WTC11 (cell line): ENCODE measurements around the gene PSMC6. TPM values are rescaled to one million over a fixed set of nuclear protein-coding genes. Genes with fewer than 3 reads are reported as not detected.

Experiments used
- ATAC-seq: fragments of 200-7000 bp; cut with Tn5 transposase; 2 replicates; pipeline ENCODE4 v1.10.0; 2021; ENCODE audit warnings: mild to moderate bottlenecking, moderate library complexity
- CTCF ChIA-PET: fragments of 300-600 bp; sonication (Branson Sonifier 250); formaldehyde crosslinking; loops from one replicate; lab custom pipeline; 2021; ENCODE audit warnings: antibody characterized with exemption; lab: Charles Lee
- POLR2A ChIA-PET: fragments of 350-600 bp; sonication (Branson Sonifier 250); formaldehyde crosslinking; loops from one replicate; lab custom pipeline; 2021; ENCODE audit warnings: antibody characterized with exemption; lab: Charles Lee
- DNase-seq: peaks from one replicate; pipeline ENCODE4 v3.0.0; 2021; ENCODE audit warnings: low spot score
- H3K27ac Mint-ChIP-seq: 2 replicates; pipeline ENCODE4 v1.8.0; 2021; ENCODE audit warnings: mixed read lengths
- H3K27me3 Mint-ChIP-seq: 2 replicates; pipeline ENCODE4 v1.8.0; 2021; ENCODE audit warnings: low read depth, mild to moderate bottlenecking, moderate library complexity, mixed read lengths
- H3K36me3 Mint-ChIP-seq: 2 replicates; pipeline ENCODE4 v1.8.0; 2021; ENCODE audit warnings: mixed read lengths
- H3K4me1 Mint-ChIP-seq: 2 replicates; pipeline ENCODE4 v1.8.0; 2022; ENCODE audit warnings: mixed read lengths
- H3K4me3 Mint-ChIP-seq: 2 replicates; pipeline ENCODE4 v1.8.0; 2021; ENCODE audit warnings: mild to moderate bottlenecking, moderate library complexity, mixed read lengths
- H3K9me3 Mint-ChIP-seq: 2 replicates; pipeline ENCODE4 v1.8.0; 2021; ENCODE audit warnings: mixed read lengths
- AR ChIP-seq: fragments of 250-450 bp; sonication (Bioruptor Pico); IDR thresholded peaks from 2 replicates; pipeline ENCODE4 v1.9.0; 2021; ENCODE audit warnings: mild to moderate bottlenecking
- ARID4B ChIP-seq: sonication (generic); formaldehyde crosslinking; IDR thresholded peaks from 2 replicates; pipeline ENCODE4 v1.8.0; 2023; ENCODE audit warnings: missing genetic modification reagents, mild to moderate bottlenecking, borderline replicate concordance
- CBFB ChIP-seq: sonication (generic); formaldehyde crosslinking; IDR thresholded peaks from 2 replicates; pipeline ENCODE4 v1.8.1; 2022; ENCODE audit warnings: mild to moderate bottlenecking, low read depth, missing genetic modification reagents
- E2F4 ChIP-seq: sonication (generic); formaldehyde crosslinking; IDR thresholded peaks from 2 replicates; pipeline ENCODE4 v1.8.1; 2022; ENCODE audit warnings: low read depth, mild to moderate bottlenecking, moderate library complexity, missing genetic modification reagents, borderline replicate concordance
- FOXP1 ChIP-seq: sonication (generic); formaldehyde crosslinking; IDR thresholded peaks from 2 replicates; pipeline ENCODE4 v1.8.0; 2022; ENCODE audit warnings: missing genetic modification reagents, mild to moderate bottlenecking, moderate library complexity, borderline replicate concordance
- GRHL2 ChIP-seq: fragments of 250-450 bp; sonication (Bioruptor Pico); IDR thresholded peaks from 2 replicates; pipeline ENCODE4 v1.8.0; 2022; ENCODE audit warnings: mild to moderate bottlenecking, moderate library complexity; ENCODE audit not compliant: insufficient replicate concordance, severe bottlenecking
- IRF2 ChIP-seq: sonication (generic); formaldehyde crosslinking; IDR thresholded peaks from 2 replicates; pipeline ENCODE4 v1.8.0; 2022; ENCODE audit warnings: low read depth, missing genetic modification reagents, borderline replicate concordance
- MAX ChIP-seq: sonication (generic); formaldehyde crosslinking; IDR thresholded peaks from 2 replicates; pipeline ENCODE4 v1.8.0; 2022; ENCODE audit warnings: mild to moderate bottlenecking, missing genetic modification reagents
- NR3C1 ChIP-seq: sonication (generic); formaldehyde crosslinking; conservative IDR thresholded peaks from 2 replicates; pipeline ENCODE4 v1.8.1; 2023; ENCODE audit warnings: low read depth, mild to moderate bottlenecking, missing genetic modification reagents
- PREB ChIP-seq: sonication (generic); formaldehyde crosslinking; IDR thresholded peaks from 2 replicates; pipeline ENCODE4 v1.8.1; 2022; ENCODE audit warnings: mild to moderate bottlenecking, missing genetic modification reagents, moderate library complexity, borderline replicate concordance
- TEAD4 ChIP-seq: sonication (generic); formaldehyde crosslinking; IDR thresholded peaks from 2 replicates; pipeline ENCODE4 v1.8.0; 2022; ENCODE audit warnings: mild to moderate bottlenecking, missing genetic modification reagents
- ZBTB21 ChIP-seq: sonication (generic); formaldehyde crosslinking; IDR thresholded peaks from 2 replicates; pipeline ENCODE4 v1.8.1; 2023; ENCODE audit warnings: mild to moderate bottlenecking, missing genetic modification reagents, borderline replicate concordance
- ZMAT4 ChIP-seq: fragments of 250-450 bp; sonication (Bioruptor Pico); IDR thresholded peaks from 2 replicates; pipeline ENCODE4 v1.9.0; 2021; ENCODE audit warnings: mild to moderate bottlenecking
- ZNF138 ChIP-seq: sonication (generic); formaldehyde crosslinking; conservative IDR thresholded peaks from 2 replicates; pipeline ENCODE4 v1.8.1; 2022; ENCODE audit warnings: mild to moderate bottlenecking, moderate library complexity, missing genetic modification reagents
- ZNF317 ChIP-seq: sonication (generic); formaldehyde crosslinking; IDR thresholded peaks from 2 replicates; pipeline ENCODE4 v1.8.1; 2023; ENCODE audit warnings: low read depth, mild to moderate bottlenecking, moderate library complexity, missing genetic modification reagents, borderline replicate concordance
- ZNF423 ChIP-seq: fragments of 250-450 bp; sonication (Bioruptor Pico); IDR thresholded peaks from 2 replicates; pipeline ENCODE4 v2.1.2; 2022; ENCODE audit warnings: mild to moderate bottlenecking, moderate library complexity
- ZSCAN18 ChIP-seq: fragments of 250-450 bp; sonication (Bioruptor Pico); IDR thresholded peaks from 2 replicates; pipeline ENCODE4 v2.1.2; 2022; ENCODE audit warnings: mild to moderate bottlenecking, moderate library complexity
- total RNA-seq: library from RNA; stranded (reverse); gene quantifications from 3 replicates; pipeline ENCODE4 v1.2.3, GENCODE V29; 2021
- TF ChIP-seq, protein P1 (sequence below): fragments of 250-450 bp; sonication (Bioruptor Pico); IDR thresholded peaks from 2 replicates; pipeline ENCODE4 v1.9.0; 2021; ENCODE audit warnings: mild to moderate bottlenecking, borderline replicate concordance

PSMC6 gene
- total RNA-seq, 1 experiment from 2014 or later = 96.4 TPM

DNA sequence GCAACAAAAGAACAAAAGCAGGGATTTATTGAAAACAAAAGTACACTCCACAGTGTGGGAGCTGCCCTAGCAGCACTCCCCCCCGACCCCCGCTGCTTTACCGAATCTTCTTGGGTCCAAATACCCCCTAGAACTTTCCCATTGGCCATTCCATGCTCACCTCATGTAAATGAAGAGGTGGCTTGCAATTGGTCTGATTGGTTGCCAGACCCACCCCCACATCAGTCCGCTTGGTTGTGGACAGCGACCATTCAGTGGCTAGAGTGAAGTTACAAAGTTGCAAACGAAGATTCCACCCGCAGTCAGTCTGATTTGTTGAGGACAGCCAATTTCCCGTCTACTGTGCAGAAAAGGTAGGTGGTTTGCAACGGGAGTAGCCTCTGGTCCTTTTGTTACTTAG is 26.8 kb downstream of the PSMC6 start:
- DNase-seq (peak; percentile 38), ATAC-seq (no peak)
- TF ChIP-seq AR (no peak), CBFB (CRISPR knock-in tag) (no peak), ZBTB21 (CRISPR knock-in tag) (no peak), ARID4B (CRISPR knock-in tag) (no peak), GRHL2 (CRISPR knock-in tag) (no peak), FOXP1 (CRISPR knock-in tag) (no peak), TEAD4 (CRISPR knock-in tag) (no peak), IRF2 (CRISPR knock-in tag) (no peak), ZMAT4 (CRISPR knock-in tag) (no peak), ZNF138 (CRISPR knock-in tag) (no peak), E2F4 (CRISPR knock-in tag) (no peak), ZSCAN18 (CRISPR knock-in tag) (no peak), ZNF423 (CRISPR knock-in tag) (no peak), ZNF317 (CRISPR knock-in tag) (no peak), NR3C1 (CRISPR knock-in tag) (no peak), PREB (CRISPR knock-in tag) (no peak), MAX (CRISPR knock-in tag) (no peak)
- TF ChIP-seq, protein P1, sequence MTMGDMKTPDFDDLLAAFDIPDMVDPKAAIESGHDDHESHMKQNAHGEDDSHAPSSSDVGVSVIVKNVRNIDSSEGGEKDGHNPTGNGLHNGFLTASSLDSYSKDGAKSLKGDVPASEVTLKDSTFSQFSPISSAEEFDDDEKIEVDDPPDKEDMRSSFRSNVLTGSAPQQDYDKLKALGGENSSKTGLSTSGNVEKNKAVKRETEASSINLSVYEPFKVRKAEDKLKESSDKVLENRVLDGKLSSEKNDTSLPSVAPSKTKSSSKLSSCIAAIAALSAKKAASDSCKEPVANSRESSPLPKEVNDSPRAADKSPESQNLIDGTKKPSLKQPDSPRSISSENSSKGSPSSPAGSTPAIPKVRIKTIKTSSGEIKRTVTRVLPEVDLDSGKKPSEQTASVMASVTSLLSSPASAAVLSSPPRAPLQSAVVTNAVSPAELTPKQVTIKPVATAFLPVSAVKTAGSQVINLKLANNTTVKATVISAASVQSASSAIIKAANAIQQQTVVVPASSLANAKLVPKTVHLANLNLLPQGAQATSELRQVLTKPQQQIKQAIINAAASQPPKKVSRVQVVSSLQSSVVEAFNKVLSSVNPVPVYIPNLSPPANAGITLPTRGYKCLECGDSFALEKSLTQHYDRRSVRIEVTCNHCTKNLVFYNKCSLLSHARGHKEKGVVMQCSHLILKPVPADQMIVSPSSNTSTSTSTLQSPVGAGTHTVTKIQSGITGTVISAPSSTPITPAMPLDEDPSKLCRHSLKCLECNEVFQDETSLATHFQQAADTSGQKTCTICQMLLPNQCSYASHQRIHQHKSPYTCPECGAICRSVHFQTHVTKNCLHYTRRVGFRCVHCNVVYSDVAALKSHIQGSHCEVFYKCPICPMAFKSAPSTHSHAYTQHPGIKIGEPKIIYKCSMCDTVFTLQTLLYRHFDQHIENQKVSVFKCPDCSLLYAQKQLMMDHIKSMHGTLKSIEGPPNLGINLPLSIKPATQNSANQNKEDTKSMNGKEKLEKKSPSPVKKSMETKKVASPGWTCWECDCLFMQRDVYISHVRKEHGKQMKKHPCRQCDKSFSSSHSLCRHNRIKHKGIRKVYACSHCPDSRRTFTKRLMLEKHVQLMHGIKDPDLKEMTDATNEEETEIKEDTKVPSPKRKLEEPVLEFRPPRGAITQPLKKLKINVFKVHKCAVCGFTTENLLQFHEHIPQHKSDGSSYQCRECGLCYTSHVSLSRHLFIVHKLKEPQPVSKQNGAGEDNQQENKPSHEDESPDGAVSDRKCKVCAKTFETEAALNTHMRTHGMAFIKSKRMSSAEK (CRISPR knock-in tag) = no peak
- H3K27ac Mint-ChIP-seq = peak overlapping the region; percentile 70
- H3K27me3 Mint-ChIP-seq = no peaks in the 10 kb centered on the region
- H3K4me1 Mint-ChIP-seq = peaks cover 63% of the 10 kb centered on the region
- H3K4me3 Mint-ChIP-seq = peak overlapping the region; percentile 36
- H3K9me3 Mint-ChIP-seq = peaks cover 5% of the 10 kb centered on the region
- ChIA-PET POLR2A (no interaction called here), CTCF (no interaction called here)
- peaks cover 15% of the 10 kb centered on the region for H3K36me3 Mint-ChIP-seq
